NB4 (cell line): ENCODE results near the gene STYXL1.

Experiments used
- CTCF ChIP-seq: IDR thresholded peaks from one replicate; pipeline ENCODE4 v1.5.1; 2012; ENCODE audit warnings: low read depth, low read length
- MAX ChIP-seq: IDR thresholded peaks from 2 replicates; pipeline ENCODE4 v1.6.1; 2011; ENCODE audit warnings: low read depth, low read length
- MYC ChIP-seq: IDR thresholded peaks from 2 replicates; pipeline ENCODE4 v1.6.1; 2011; ENCODE audit warnings: low read depth, low read length
- POLR2A ChIP-seq: IDR thresholded peaks from 2 replicates; pipeline ENCODE4 v1.6.1; 2011; ENCODE audit warnings: mild to moderate bottlenecking; ENCODE audit not compliant: insufficient read length; ENCODE audit errors: extremely low read depth

GRCh38 chr7:75953431-75953830 lies 94.4 kb downstream of the STYXL1 start:
- no peak for TF ChIP-seq POLR2A
- TF ChIP-seq CTCF: no peak
- TF ChIP-seq MAX: no peak
- no peak for TF ChIP-seq MYC
